Stimulated activated CD8-positive, alpha-beta memory T cell treated with anti-CD3 and anti-CD28 coated beads, Interleukin-12 subunit alpha, Interleukin-12 subunit beta, amount 100 ng/mL, for 24 hours (primary cell): ENCODE data around the gene KRTAP4-11.
"Not testable (repeated sequence)": the region's sequence is repeated elsewhere in the genome, so short reads cannot be mapped to it uniquely, and the experiment has no call there.

ENCODE experiments used
- DNase-seq: peaks from one replicate; pipeline ENCODE4 v3.0.0-alpha.2; 2020; ENCODE audit errors: extremely low read depth

The KRTAP4-11 gene

DNA sequence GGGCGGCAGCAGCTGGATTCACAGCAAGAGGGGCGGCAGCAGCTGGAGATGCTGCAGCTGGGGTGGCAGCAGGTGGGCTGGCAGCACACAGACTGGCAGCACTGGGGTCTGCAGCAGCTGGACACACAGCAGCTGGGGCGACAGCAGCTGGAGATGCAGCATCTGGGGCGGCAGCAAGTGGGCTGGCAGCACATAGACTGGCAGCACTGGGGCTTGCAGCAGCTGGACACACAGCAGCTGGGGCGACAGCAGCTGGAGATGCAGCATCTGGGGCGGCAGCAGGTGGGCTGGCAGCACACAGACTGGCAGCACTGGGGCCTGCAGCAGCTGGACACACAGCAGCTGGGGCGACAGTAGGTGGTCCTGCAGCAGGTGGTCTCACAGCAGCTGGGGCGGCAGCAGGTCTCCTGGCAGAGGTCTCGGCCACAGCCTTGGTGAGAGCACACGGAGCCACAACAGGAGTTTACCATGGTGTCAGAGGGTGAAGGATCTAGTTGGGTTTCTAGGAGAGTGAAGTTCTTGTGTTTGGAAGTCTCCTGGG is at the start of gene KRTAP4-11:
TSS of gene KRTAP4-11 (minus strand) at position 528 of the 541 bp plus-strand sequence. CDS start at position 470, 58 bp downstream.
- DNase-seq = not testable (repeated sequence)

DNA sequence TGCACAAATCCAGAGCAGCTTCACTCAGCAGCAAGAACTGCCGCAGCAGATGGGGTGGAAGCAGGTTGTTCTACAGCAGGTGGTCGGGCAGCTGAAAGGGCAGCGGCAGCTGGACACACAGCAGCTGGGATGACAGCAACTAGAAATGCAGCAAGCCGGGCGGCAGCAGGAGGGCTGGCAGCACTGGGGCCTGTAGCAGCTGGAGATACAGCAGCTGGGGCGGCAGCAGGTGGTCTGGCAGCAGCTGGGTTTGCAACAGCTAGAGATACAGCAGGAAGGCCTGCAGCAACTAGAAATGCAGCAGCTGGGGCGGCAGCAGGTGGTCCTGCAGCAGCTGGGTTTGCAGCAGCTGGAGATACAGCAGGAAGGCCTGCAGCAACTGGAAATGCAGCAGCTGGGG is 49.4 kb upstream of the KRTAP4-11 start:
- DNase-seq = no peak

DNA sequence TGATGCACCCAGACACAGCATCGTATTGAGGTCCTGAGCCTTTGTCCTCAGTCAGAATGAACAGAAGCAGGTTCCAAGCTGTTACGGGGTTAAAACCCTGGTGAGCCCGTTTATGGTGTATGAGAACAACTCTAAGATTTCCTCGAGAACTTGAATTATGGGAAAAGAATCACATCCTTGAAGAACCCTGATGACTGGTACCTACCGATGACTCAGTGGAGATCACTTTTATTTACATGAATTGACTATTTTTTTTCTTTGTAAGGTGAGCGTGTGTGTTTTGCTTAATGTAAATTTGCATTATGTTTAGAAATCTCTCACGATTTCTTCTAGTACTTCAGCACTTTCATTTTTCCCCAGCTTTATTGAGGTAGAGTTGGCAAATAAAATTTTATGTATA is 45.7 kb upstream of the KRTAP4-11 start:
- DNase-seq = no peak

DNA sequence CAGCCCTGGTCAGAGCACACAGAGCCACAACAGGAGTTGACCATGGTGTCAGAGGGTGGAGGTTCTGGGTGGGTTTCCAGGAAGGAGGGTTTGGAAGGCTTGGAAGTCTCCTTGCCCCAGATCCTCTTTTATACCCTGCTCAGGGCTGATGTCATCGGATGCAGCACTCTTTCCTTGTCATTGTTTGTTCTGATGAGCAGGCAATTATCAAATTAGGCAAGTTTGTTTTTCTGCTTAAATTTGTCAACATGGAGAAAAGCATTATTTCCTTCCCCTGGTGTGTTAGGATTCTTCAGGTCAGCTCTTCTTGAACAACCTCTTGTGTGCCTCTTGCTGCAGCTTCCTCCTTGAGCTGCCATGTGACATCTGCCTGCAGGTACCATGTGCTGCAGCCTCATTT is 42.5 kb upstream of the KRTAP4-11 start, which contains the start of gene KRTAP4-4:
TSS of gene KRTAP4-4 (minus strand) at position 101 of the 400 bp plus-strand sequence. CDS start at position 44, 57 bp downstream.
- DNase-seq = no peak

DNA sequence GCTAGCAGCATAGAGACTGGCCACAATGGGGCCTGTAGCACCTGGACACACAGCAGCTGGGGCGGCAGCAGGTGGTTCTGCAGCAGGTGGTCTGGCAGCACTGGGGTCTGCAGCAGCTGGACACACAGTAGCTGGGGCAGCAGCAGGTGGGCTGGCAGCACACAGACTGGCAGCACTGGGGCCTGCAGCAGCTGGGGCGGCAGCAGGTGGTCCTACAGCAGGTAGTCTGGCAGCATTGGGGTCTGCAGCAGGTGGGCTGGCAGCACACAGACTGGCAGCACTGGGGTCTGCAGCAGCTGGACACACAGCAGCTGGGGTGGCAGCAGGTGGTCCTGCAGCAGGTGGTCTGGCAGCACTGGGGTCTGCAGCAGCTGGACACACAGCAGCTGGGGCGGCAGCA is 42.0 kb upstream of the KRTAP4-11 start:
- DNase-seq = not testable (repeated sequence)

DNA sequence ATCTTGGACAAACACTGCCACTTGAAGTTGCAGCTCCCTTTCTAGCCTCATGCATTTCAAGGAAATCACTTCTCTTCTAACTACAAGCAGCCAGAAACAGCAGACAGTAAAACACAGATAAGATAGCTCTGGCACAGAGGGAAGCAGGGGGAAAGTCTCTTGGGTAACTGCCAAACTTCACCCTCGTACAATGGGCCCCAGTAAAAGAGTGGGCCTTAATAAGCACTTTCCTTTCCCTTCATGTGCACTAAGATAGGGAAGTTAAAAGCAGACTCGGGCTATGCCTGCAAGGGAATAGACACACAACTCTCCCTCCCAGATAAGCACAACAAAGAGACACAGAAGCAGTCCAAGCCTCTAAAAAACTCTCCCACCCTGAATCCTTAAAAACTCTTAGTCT is 35.7 kb upstream of the KRTAP4-11 start:
- no peak for DNase-seq

DNA sequence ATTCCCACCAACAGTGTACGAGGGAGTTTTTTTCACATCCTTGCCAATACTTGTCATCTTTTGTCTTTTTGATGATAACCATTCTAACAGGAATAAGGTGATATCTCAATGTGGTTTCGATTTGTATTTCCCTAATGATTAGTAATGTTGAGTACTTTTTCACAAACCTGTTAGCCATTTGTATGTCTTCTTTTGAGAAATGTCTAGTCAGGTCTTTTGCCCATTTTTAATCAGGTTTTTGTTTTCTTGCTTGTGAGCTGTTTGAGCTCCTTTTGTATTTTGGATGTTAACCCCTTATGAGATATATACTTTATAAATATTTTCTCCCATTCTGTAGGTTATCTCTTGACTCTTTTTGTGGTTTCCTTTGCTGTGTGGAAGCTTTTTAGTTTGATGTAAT is 33.4 kb upstream of the KRTAP4-11 start:
- DNase-seq = no peak

DNA sequence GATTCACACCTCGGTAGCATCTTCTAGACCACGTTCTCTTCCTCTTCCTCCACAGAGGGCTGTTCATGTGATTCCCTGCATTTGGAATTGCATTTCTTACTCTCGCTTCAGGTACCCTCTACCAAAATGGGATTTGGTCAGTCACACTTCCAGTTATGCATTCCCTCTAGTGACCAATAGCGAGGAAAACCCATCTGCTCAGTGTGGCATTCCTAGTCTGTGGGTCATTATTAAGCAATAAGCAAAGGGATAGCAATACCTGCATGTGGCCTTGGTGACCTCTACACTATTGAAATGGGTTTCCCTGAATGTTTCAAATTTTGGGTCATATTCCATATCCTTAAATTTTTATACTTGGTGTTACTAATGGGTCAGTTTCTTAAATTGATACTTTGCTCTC is 31.9 kb upstream of the KRTAP4-11 start:
- DNase-seq = no peak

DNA sequence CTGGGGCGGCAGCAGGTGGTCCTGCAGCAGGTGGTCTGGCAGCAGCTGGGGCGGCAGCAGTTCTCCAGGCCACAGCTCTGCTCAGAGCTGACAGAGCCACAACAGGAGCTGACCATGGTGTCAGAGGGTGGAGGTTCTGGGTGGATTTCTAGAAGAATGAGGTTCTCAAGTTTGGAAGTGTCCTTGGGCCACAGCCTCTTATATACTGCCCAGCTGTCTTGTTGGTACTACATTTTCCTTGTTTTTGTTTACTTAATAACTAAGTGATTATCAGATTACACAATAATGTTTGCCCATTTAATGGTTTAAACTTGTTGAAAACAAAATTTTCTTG is 31.4 kb upstream of the KRTAP4-11 start, which contains the start of gene KRTAP4-5:
TSS of gene KRTAP4-5 (minus strand) at position 174 of the 334 bp plus-strand sequence. CDS start at position 116, 58 bp downstream.
- no peak for DNase-seq

DNA sequence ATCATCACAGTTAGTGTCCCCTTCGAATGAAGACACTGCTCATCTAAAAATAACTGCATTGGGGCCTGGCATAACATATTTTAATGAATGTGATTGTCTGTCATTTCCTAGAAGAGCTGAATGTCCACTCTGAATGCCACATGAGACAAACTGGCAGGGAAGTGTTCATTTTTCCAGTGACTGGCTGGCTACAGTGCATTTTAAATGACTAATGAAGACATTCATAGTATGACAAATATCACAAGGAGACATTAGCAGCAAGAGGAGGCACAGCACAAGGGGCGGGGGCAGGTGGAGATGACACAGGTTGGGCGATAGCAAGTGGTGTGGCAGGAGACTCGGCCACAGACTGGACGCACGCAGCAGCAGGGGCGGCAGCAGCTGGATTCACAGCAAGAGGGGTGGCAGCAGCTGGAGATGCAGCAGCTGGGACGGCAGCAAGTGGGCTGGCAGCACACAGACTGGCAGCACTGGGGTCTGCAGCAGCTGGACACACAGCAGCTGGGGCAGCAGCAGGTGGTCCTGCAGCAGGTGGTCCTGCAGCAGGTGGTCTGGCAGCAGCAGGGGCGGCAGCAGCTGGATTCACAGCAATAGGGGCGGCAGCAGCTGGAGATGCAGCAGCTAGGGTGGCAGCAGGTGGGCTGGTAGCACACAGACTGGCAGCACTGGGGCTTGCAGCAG is 30.9 kb upstream of the KRTAP4-11 start:
- not testable (repeated sequence) for DNase-seq

DNA sequence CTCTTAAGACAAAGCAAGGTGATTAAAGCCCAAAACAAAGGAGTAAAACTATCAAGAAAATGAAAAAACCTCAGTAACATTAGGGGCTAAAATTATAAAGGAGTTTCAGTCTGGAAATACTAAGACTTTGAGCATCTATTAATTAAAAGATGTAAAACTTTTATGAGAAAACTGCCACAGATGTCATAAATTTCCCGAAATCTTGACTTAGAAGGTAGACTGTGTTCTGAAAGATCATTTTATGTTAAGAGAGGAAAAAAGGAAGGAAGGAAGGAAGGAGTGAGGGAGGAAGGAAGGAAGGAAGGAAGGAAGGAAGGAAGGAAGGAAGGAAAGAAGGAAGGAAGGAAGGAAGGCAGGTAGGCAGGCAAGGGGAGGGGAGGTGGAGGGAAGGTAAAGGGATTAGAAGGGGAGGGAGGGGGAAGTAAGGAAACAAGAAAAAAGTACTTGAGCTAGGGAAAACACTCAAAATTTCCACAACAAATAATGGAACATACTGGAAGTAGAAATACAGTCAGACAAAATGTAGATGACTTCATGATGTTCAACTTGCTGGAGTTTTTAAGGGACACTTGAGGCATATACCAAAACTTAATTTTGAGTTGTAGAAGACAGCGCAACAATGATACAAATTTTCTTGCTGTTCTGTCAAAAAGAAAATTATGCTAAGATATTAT is 29.5 kb upstream of the KRTAP4-11 start:
- DNase-seq = no peak

DNA sequence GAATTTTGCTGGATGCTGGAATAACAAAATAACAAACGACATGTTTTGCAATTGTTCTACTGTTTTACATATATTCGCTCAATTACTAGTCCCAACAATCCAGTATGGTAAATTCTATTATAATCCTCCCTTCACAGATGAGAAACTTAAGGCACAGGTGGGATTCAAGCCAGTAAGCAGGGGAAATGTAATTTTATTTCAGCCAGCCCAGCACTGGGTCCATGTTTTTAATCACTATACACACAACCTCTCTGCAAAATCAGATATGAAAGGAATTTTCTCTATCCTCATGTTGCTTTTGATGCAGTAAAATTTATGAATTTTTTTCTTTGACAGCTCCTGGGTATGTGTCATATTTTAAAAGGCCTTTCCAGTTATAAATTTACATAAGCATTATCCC is 27.1 kb upstream of the KRTAP4-11 start:
- DNase-seq = no peak

DNA sequence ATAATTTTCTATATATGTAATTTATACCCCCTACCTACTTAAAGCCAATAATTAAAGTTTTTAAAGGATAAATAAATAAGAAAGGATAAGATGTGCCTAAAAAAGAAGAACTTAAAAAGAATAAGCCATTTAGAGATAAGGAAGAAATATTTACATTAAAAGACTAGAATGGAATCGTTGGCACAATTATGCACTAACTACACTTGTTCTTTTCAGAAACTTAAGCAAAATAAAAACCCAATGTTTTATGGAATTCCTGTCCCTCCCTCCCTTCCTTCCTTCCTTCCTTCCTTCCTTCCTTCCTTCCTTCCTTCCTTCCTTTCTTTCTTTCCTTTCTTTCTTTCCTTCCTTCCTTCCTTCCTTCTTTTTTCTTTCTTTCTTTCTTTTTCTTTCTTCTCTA is 26.7 kb upstream of the KRTAP4-11 start:
- no peak for DNase-seq

DNA sequence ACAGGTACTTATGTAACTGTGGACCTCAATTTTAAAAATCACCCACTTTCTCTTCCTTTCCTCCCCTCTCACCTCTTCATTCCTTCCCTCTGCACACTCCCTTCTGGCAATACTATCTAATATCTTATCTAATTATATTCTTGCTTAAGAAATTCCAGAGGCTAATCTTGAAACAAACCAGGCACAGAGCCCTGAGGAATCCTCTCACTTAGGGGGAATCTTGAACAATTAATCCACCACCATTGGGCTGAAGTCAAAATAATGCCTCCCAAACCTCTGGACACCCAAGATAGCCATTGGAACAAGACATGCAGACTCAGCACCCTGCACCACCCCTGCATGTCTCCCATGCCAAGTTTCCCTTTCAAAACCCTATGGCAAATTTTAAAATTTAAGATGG is 23.2 kb upstream of the KRTAP4-11 start:
- no peak for DNase-seq

DNA sequence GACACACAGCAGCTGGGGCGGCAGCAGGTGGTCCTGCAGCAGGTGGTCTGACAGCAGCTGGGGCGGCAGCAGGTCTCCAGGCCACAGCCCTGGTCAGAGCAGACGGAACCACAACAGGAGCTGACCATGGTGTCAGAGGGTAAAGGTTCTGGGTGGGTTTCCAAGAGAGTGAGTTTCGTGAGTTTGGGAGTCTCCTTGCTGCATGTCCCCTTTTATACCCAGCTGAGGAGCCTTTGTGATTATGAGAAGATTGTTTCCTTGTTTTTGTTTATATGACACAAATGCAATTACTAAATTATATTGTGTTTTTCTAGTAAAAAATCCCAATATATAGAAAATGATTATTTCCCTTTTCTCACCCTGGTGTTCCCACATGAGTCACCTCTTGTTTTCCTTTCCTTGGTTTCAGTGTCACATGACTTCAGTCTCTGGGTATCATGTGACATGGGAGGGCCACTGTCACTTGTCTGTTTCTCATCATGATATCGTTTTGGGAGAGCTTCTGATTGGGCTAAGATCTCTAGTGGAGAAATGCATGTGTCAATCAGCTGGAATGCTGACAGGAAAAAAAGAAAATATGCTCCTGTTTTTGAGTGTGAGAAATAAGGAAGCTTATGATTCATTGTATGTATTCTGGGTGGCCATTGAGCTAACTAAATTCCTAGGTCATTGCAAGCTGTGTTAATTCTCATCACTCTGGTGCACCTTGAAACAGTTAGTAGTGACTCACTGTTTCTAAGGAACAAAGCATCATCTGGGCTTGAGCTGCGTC is 22.4 kb upstream of the KRTAP4-11 start, which contains the start of gene KRTAP4-6:
TSS of gene KRTAP4-6 (minus strand) at position 185 of the 772 bp plus-strand sequence. CDS start at position 128, 57 bp downstream.
- no peak for DNase-seq

DNA sequence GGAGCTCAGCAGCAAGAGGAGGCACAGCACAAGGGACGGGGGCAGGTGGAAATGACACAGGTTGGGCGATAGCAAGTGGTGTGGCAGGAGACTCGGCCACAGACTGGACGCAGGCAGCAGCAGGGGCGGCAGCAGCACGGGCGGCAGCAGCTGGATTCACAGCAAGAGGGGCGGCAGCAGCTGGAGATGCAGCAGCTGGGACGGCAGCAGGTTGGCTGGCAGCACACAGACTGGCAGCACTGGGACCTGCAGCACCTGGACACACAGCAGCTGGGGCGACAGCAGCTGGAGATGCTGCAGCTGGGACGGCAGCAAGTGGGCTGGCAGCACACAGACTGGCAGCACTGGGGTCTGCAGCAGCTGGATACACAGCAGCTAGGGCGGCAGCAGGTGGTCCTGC is 21.7 kb upstream of the KRTAP4-11 start:
- not testable (repeated sequence) for DNase-seq

DNA sequence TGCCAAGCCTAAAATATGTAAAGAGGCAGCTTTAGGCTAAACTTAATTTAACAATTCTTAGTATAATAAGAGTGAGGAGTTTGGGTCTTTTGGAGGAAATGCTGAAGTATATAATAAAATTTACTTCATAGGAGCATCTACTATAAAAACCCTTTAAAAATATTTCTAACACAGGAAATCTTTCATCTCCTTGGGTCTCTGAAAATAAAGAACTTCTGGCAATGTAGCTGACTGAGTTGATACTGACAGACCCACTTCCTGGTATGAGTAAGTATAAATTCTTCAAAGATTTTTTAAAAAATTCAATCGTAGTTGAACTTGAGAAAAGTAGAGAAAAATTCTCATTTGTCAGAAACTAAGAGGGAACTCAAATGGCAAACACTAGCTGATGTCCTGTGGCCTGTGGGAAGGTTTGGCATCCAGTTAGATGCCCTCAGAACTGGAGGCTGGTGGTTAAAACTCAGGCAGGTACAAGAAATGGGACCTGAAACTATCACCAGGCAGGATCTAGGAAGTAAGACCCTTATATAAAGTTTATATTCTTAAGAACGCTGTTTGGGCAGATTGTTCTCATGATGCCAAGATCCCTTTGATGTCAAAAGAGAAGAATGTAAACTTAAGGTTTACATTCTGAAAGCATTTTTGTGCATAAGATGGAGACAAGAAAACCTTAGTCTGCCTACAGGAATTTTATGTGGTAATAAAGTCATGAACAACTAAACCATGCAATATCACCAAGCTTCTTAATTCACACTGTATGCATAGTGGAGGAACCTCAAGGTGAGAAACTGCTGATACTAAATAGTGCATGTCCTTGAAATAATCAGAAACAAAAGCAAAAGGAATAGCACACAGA is 15.9 kb upstream of the KRTAP4-11 start:
- no peak for DNase-seq

DNA sequence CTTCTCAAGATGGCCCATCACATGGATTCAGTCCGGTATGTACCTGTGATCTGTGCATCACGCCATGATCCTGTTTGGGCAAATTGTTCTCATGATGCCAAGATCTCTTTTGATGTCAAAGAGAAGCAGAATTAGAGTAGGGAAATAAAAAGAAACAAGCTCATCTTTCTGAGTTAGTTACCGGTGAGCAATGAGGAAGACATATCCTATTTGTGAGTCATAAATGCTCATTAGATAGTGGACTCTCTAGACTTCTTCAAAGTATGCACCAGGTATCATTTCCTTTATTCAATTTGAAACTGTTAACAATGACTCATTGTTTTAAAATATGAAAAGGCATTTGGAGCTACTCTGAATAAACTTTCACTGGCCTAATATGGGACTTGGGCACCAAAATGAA is 13.8 kb upstream of the KRTAP4-11 start:
- no peak for DNase-seq

DNA sequence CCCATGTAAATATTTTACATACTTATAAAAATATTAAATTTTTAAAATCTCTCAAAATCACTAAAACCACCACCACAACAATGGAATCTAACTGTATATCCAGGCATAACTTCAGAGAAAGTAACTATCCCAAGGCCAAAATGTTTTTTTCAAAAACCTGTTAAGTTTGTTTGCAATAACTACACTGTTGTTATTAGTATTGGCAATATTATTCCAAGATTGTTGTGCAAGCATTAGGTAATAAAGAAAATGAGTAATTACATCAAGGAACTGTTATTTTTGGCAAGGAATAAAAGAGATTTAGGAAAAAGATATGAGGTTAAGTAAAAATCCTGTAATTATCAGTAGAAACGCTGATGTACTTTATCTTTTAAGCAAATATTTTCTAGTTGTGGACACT is 9.2 kb upstream of the KRTAP4-11 start:
- DNase-seq = no peak

DNA sequence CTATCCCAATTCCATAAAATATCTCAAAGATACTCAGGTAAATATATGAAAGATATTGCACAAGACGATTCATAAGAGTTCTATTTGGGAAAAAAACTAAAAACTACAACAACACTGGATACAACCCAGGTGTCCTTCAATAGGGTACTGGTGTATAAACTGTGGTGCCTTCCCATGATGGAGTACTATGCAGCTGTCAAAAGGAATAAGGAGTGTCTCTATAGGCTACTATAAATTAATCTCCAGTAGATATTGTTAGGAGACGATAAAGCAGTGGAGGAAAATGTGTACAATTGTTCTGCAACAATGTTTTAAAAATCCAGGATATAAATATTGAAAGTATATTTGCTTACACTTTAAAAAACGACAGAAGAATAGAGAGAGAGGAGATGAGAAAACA is 8.2 kb upstream of the KRTAP4-11 start:
- no peak for DNase-seq

DNA sequence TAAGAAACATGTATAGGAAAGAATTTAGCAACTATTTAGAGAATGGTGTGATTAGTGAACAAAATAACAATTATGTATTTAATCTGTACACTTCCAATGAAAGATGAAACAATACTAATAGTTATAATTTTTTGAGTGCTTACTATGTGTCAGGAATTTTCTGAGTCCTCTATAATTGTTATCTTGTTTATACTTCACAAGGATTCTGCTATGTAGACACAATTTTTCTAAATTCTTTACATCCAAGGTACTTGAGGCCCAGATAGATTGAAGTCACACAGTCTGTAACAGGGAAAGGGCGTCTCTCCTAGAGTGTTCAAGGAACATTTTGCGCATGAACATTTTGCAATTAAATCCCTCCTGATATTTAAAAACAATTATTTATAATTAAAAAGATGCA is 6.9 kb upstream of the KRTAP4-11 start:
- no peak for DNase-seq
